ENCODE results near the gene UMODL1. TPM values are rescaled to one million over a fixed set of nuclear protein-coding genes. Genes with fewer than 3 reads are reported as not detected.

The UMODL1 gene
- total RNA-seq, 1 experiment from 2014 or later, result not detected

- Histone ChIP-seq H3K79me1 (ENCODE audit: insufficient read depth, low read depth, low read length, poor library complexity, severe bottlenecking) (no peaks in the 10 kb centered on the region), H2AK5ac (ENCODE audit: insufficient read length, low read length) (no peak overlapping the region), H3K4ac (ENCODE audit: low read depth, low read length) (no peak overlapping the region), H2BK5ac (ENCODE audit: insufficient read length, low read length) (no peak overlapping the region), H2BK12ac (ENCODE audit: insufficient read length, low read depth, low read length) (no peak overlapping the region), H3K23ac (ENCODE audit: insufficient read length, low read depth, low read length) (no peak overlapping the region), H3K9me3 (ENCODE audit: control insufficient read depth, low read depth, low read length) (no peaks in the 10 kb centered on the region), H3K27me3 (ENCODE audit: insufficient read depth, low read length) (no peaks in the 10 kb centered on the region), H3K14ac (ENCODE audit: insufficient read depth, low read length) (no peak overlapping the region), H2BK15ac (ENCODE audit: low read depth, low read length) (no peak overlapping the region), H4K20me1 (ENCODE audit: control insufficient read depth, insufficient read depth, insufficient read length) (no peaks in the 10 kb centered on the region), H3K79me2 (ENCODE audit: insufficient read depth, low read length) (no peaks in the 10 kb centered on the region), H3T11ph (ENCODE audit: low read length) (no peak overlapping the region), H3K56ac (ENCODE audit: insufficient read length, low read depth, low read length) (no peak overlapping the region), H2BK20ac (ENCODE audit: low read depth, low read length, poor library complexity, severe bottlenecking) (no peak overlapping the region), H3K23me2 (ENCODE audit: insufficient read length, low read depth, low read length, poor library complexity, severe bottlenecking) (no peaks in the 10 kb centered on the region), H3K4me2 (ENCODE audit: insufficient read depth, insufficient read length, low read length) (no peak overlapping the region), H4K8ac (replicated peaks; ENCODE audit: insufficient read length, low read depth, low read length) (no peak overlapping the region), H3K27ac (ENCODE audit: insufficient read length, low read depth, low read length) (no peak overlapping the region), H4K5ac (ENCODE audit: insufficient read length, low read depth, low read length) (no peak overlapping the region), H3K4me1 (ENCODE audit: insufficient read depth, low read length) (no peaks in the 10 kb centered on the region), H3K18ac (ENCODE audit: insufficient read length, low read depth, low read length) (no peak overlapping the region), H4K91ac (ENCODE audit: insufficient read length, low read depth, low read length) (no peak overlapping the region), H2AFZ (ENCODE audit: low read length) (no peak overlapping the region), H2BK120ac (ENCODE audit: low read depth, low read length, poor library complexity, severe bottlenecking) (no peak overlapping the region), H3K9ac (ENCODE audit: extremely low read depth, insufficient read length, low read length) (no peak overlapping the region)
- Mint-ChIP-seq H3K4me3 (no peak overlapping the region), H3K4me1 (no peaks in the 10 kb centered on the region), H3K9me3 (peaks cover 0 to 2% of the 10 kb centered on the region in 2 experiments; a peak in 1 of 5 replicates), H3K27ac (no peak overlapping the region), H3K36me3 (ENCODE audit: insufficient read depth in 1 of 3, low read depth in 3 of 3) (no peaks in the 10 kb centered on the region), H3K27me3 (ENCODE audit: low read depth) (peaks cover 10% of the 10 kb centered on the region)
- no peak for DNase-seq
- no CpG with 5 or more reads among the region's 14 CpGs for WGBS (ENCODE audit: extremely low coverage, insufficient read length, low lambda C conversion rate)
- TF ChIP-seq, protein P1, sequence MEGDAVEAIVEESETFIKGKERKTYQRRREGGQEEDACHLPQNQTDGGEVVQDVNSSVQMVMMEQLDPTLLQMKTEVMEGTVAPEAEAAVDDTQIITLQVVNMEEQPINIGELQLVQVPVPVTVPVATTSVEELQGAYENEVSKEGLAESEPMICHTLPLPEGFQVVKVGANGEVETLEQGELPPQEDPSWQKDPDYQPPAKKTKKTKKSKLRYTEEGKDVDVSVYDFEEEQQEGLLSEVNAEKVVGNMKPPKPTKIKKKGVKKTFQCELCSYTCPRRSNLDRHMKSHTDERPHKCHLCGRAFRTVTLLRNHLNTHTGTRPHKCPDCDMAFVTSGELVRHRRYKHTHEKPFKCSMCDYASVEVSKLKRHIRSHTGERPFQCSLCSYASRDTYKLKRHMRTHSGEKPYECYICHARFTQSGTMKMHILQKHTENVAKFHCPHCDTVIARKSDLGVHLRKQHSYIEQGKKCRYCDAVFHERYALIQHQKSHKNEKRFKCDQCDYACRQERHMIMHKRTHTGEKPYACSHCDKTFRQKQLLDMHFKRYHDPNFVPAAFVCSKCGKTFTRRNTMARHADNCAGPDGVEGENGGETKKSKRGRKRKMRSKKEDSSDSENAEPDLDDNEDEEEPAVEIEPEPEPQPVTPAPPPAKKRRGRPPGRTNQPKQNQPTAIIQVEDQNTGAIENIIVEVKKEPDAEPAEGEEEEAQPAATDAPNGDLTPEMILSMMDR (conservative IDR thresholded peaks at IDR 0.05), result no peak
These were observed 100.3 kb downstream of the UMODL1 start for GRCh38 chr21:42171091-42172053.
